Sigmoid colon (tissue), 4 donors: Measurements from ENCODE around the gene ROBO3.

Experiments used
- EP300 ChIP-seq, 4 donors: sonication (generic); formaldehyde crosslinking; IDR thresholded peaks; one replicate each; pipeline ENCODE4 v1.6.1; 2017; ENCODE audit warnings: antibody characterized with exemption in 4 of 4
- POLR2A ChIP-seq, 2 donors: fragments of 450-650 bp; IDR thresholded peaks; one replicate each; pipeline ENCODE4 v1.6.1; 2016; ENCODE audit warnings: antibody characterized with exemption in 2 of 2, mild to moderate bottlenecking in 2 of 2, moderate library complexity in 2 of 2
- POLR2AphosphoS5 ChIP-seq, 4 donors: sonication (generic); formaldehyde crosslinking; IDR thresholded peaks; one replicate each; pipeline ENCODE4 v1.6.1; 2017; ENCODE audit warnings: antibody characterized with exemption in 4 of 4
- TF ChIP-seq, protein P1 (sequence below), 4 experiments: fragments of 450-650 bp in 3 of 4; fragments of 200-600 bp in 1 of 4; IDR thresholded peaks; one replicate each; pipeline ENCODE4 v1.5.1; 2016 to 2019; ENCODE audit warnings: antibody characterized with exemption in 4 of 4, mild to moderate bottlenecking in 3 of 4, moderate library complexity in 2 of 4

DNA sequence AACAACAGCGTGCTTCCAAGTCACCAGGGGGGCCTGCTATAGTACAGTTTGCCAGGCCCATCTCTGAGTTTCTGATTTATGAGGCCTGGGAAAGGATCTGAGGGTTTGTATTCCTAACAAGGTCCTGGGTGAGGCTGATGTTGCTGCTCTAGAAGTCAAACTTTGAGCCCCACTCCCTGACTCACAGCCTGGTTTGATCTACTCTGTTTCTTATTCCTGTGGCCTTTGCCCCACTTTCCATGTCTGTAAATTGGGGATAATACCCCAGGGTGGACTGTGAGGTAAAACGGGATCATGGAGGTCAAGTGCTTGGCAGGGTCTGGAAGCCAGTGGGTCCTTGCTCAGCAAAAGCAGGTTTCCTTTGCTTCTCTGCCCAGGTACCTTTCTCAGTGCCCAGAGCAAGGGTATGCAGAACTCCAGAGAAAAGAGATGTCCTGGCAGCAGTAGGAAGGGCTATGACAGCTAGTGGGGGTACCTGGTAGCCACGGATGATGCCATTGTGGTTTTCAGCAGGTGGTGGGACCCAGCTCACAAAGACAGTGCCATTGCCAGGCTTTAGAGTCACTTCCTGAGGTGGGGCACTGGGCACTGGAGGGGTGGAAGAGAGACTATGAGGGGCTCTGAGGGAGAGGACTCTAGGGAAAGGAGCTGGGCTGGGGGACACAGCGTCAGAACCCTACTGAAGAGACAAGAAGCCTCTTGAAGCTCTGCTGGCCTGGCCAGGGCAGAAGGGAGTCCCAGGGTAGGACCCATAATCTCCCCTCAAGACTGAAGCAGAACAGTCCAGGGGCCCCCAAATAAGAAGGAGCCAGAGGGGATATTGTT is 29.6 kb downstream of the ROBO3 start:
- TF ChIP-seq, protein P1, sequence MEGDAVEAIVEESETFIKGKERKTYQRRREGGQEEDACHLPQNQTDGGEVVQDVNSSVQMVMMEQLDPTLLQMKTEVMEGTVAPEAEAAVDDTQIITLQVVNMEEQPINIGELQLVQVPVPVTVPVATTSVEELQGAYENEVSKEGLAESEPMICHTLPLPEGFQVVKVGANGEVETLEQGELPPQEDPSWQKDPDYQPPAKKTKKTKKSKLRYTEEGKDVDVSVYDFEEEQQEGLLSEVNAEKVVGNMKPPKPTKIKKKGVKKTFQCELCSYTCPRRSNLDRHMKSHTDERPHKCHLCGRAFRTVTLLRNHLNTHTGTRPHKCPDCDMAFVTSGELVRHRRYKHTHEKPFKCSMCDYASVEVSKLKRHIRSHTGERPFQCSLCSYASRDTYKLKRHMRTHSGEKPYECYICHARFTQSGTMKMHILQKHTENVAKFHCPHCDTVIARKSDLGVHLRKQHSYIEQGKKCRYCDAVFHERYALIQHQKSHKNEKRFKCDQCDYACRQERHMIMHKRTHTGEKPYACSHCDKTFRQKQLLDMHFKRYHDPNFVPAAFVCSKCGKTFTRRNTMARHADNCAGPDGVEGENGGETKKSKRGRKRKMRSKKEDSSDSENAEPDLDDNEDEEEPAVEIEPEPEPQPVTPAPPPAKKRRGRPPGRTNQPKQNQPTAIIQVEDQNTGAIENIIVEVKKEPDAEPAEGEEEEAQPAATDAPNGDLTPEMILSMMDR (IDR thresholded peaks at IDR 0.05) = no peak
- no peak for TF ChIP-seq POLR2AphosphoS5 (IDR thresholded peaks at IDR 0.05)
- TF ChIP-seq POLR2A (IDR thresholded peaks at IDR 0.05) = no peak
- TF ChIP-seq EP300 (IDR thresholded peaks at IDR 0.05) = no peak
